Measurements from ENCODE around the gene HNRNPH2.
A peak's percentile ranks its signal among the peaks of the same experiment; 100 is the strongest.

- TF ChIP-seq CTCF (conservative IDR thresholded peaks at IDR 0.05 in 1 of 2, IDR thresholded peaks at IDR 0.05 in 1 of 2; ENCODE audit: extremely low read depth in 1 of 2, insufficient read depth in 1 of 2, low read depth in 1 of 2, low read length in 2 of 2) (peak; percentile 56 to 69), EZH2 (IDR thresholded peaks at IDR 0.05; ENCODE audit: borderline replicate concordance, low read length) (no peak)
Measured at GRCh38 chrX:101390664-101391525, 17.1 kb upstream of the HNRNPH2 start, which contains the start of gene RPL36A.
